Astrocyte of the cerebellum (primary cell): ENCODE data around the gene FANCC.

Experiments used
- DNase-seq: peaks from one replicate; pipeline ENCODE4 v3.0.0-alpha.2; 2011; ENCODE audit warnings: low read depth
- H3K4me3 ChIP-seq: 2 replicates; pipeline ENCODE4 v1.5.1; 2011; ENCODE audit warnings: mild to moderate bottlenecking, low read depth, low read length, moderate library complexity
- CTCF ChIP-seq: IDR thresholded peaks from 2 replicates; pipeline ENCODE4 v1.5.1; 2012; ENCODE audit warnings: low read length, low read depth, moderate library complexity, mild to moderate bottlenecking; ENCODE audit errors: missing control alignments
- in situ Hi-C: cut with HindIII; loops from 2 replicates; pipeline ENCODE4 v1.10.0; 2017; ENCODE audit warnings: low sequenced_read_pairs

FANCC gene

GRCh38 chr9:95095641-95096355 lies 221.7 kb downstream of the FANCC start:
- no peak for DNase-seq
- in situ Hi-C loops, result no loop called here
- TF ChIP-seq CTCF, result no peak
- no peak overlapping the region for H3K4me3 ChIP-seq

DNA sequence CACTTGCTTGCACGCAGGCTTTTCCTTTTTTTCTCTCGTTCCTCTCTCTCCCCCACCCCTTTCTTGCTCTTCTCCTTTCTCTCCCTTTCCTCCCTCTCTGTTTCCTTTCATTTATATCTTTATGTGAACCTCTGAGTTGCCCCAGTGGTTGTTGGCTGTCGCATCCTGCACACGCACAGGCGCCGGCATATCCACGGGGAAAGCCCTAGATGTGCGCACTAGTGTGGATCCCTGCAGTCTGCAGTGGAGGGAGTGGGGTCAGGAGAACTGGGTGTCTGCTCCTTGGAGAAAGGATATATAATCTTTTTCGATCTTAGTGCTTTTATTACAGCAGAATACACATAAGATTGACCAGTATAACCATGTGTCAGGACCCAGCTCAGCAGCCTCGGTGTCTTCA lies 223.5 kb downstream of the FANCC start:
- in situ Hi-C loops, result no loop called here
- no peak overlapping the region for H3K4me3 ChIP-seq
- TF ChIP-seq CTCF, result no peak
- DNase-seq, result no peak

- in situ Hi-C loops, result no loop called here
- no peak for TF ChIP-seq CTCF
- DNase-seq, result no peak
- H3K4me3 ChIP-seq, result no peak overlapping the region
Measured at GRCh38 chr9:95093586-95093985, 223.9 kb downstream of the FANCC start.

DNA sequence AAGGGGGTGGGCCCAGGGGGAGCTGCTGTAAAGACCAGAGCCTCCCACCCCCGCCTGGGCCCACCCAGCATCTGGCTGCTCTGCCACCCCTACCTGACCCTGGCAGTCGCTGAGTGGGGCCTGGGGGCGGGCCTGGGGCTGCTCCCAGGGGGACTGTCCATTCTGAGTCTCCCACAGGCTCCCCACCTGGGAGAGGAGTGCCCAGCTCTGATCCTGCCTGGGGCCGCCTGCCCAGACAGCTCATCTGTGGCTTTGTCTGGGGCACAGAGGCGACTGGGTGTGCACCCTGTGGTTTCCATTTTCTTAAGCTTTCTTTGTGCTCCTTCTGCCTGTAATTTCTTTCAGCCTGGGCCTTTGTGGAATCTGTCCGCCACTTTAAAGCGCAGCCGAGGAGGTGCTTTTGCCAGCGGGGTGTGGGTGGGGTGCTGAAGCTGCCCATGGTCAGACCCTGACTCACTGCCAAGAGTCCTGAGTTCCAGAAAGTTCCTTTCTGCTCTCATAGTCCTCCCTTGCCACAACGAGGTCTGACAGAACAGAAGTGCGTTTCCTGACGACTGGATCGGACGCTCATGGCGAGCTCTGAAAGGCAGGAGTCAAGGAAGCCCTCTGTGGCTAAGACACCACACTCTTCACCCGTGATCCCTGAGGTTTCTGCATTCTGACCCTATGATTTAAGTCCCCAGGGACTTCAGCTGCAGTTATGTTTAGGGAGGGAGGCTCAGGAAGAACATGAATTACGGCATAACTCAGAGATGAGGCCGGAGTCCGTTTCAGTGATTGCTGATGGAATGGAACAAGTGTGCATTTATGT lies 225.0 kb downstream of the FANCC start:
- TF ChIP-seq CTCF, result no peak
- H3K4me3 ChIP-seq, result no peak overlapping the region
- in situ Hi-C loops, result no loop called here
- peak; percentile 78 for DNase-seq

- peak; percentile 74 for DNase-seq
- no peak for TF ChIP-seq CTCF
- in situ Hi-C loops, result no loop called here
- no peak overlapping the region for H3K4me3 ChIP-seq
Measured at GRCh38 chr9:95091601-95092261, 225.8 kb downstream of the FANCC start.

- in situ Hi-C loops, result no loop called here
- no peak for DNase-seq
- no peak for TF ChIP-seq CTCF
- H3K4me3 ChIP-seq, result no peak overlapping the region
Measured at GRCh38 chr9:95090871-95091577, 226.5 kb downstream of the FANCC start.
